Liver (tissue), 9 donors: ENCODE results near the gene FZD4. TPM values are rescaled to one million over a fixed set of nuclear protein-coding genes. Genes with fewer than 3 reads are reported as not detected.

Experiments used
- DNase-seq: peaks from one replicate; pipeline ENCODE4 v3.0.0-alpha.2; 2017; ENCODE audit warnings: low spot score
- H3K27ac ChIP-seq, 2 donors: one replicate each; pipeline ENCODE4 v1.7.0; 2013; ENCODE audit warnings: inconsistent platforms in 2 of 2, low read length in 2 of 2, control low read depth in 1 of 2, low read depth in 1 of 2, mild to moderate bottlenecking in 1 of 2
- H3K27me3 ChIP-seq, 4 donors: one replicate each; pipeline versions ENCODE4 v1.6.1 to v1.7.0; 2013; ENCODE audit warnings: low read length in 3 of 4, inconsistent platforms in 1 of 4, mild to moderate bottlenecking in 1 of 4, moderate library complexity in 1 of 4; ENCODE audit not compliant: control insufficient read depth in 4 of 4, insufficient read depth in 4 of 4
- H3K36me3 ChIP-seq, 4 donors: one replicate each; pipeline versions ENCODE4 v1.6.1 to v1.7.0; 2013; ENCODE audit warnings: low read length in 3 of 4, mild to moderate bottlenecking in 3 of 4, low read depth in 1 of 4, moderate library complexity in 1 of 4; ENCODE audit not compliant: control insufficient read depth in 4 of 4, insufficient read depth in 3 of 4
- H3K4me1 ChIP-seq, 4 donors: one replicate each; pipeline versions ENCODE4 v1.6.1 to v1.7.0; 2013; ENCODE audit warnings: low read length in 3 of 4, mild to moderate bottlenecking in 3 of 4, moderate library complexity in 1 of 4; ENCODE audit not compliant: control insufficient read depth in 4 of 4, insufficient read depth in 4 of 4
- H3K4me3 ChIP-seq, 3 donors: one replicate each; pipeline versions ENCODE4 v1.6.1 to v1.7.0; 2013; ENCODE audit warnings: low read length in 3 of 3, control low read depth in 1 of 3, low read depth in 1 of 3, mild to moderate bottlenecking in 1 of 3
- H3K9ac ChIP-seq, 2 donors: one replicate each; pipeline ENCODE4 v1.7.0; 2013; ENCODE audit warnings: low read length in 2 of 2, mild to moderate bottlenecking in 2 of 2, moderate library complexity in 2 of 2, control low read depth in 1 of 2, low read depth in 1 of 2
- H3K9me3 ChIP-seq, 4 donors: one replicate each; pipeline versions ENCODE4 v1.6.1 to v1.7.0; 2013; ENCODE audit warnings: low read length in 3 of 4; ENCODE audit not compliant: control insufficient read depth in 4 of 4
- FOXA1 ChIP-seq: IDR thresholded peaks from 2 replicates; pipeline ENCODE4 v1.6.1; 2016; ENCODE audit warnings: antibody characterized with exemption
- GABPA ChIP-seq, 2 donors: IDR thresholded peaks in 1 of 2; conservative IDR thresholded peaks in 1 of 2; 2 replicates each; pipeline ENCODE4 v1.6.1; 2016; ENCODE audit warnings: antibody characterized with exemption in 2 of 2, mild to moderate bottlenecking in 1 of 2, moderate library complexity in 1 of 2
- HNF4A ChIP-seq, 2 donors: conservative IDR thresholded peaks; 2 replicates each; pipeline ENCODE4 v1.6.1; 2016; ENCODE audit warnings: antibody characterized with exemption in 2 of 2, mild to moderate bottlenecking in 2 of 2
- HNF4G ChIP-seq: IDR thresholded peaks from 2 replicates; pipeline ENCODE4 v1.6.1; 2016; ENCODE audit warnings: antibody characterized with exemption
- JUND ChIP-seq, 2 donors: IDR thresholded peaks; 2 replicates each; pipeline ENCODE4 v1.6.1; 2016; ENCODE audit warnings: antibody characterized with exemption in 2 of 2
- NR2F2 ChIP-seq: IDR thresholded peaks from 2 replicates; pipeline ENCODE4 v1.6.1; 2016; ENCODE audit warnings: antibody characterized with exemption
- RAD21 ChIP-seq, 2 donors: IDR thresholded peaks; 2 replicates each; pipeline ENCODE4 v1.6.1; 2016; ENCODE audit warnings: antibody characterized with exemption in 2 of 2, mild to moderate bottlenecking in 2 of 2
- REST ChIP-seq: IDR thresholded peaks from 2 replicates; pipeline ENCODE4 v1.6.1; 2016; ENCODE audit warnings: antibody characterized with exemption, mild to moderate bottlenecking
- RXRA ChIP-seq, 2 donors: IDR thresholded peaks; 2 replicates each; pipeline ENCODE4 v1.6.1; 2017 to 2018; ENCODE audit warnings: antibody characterized with exemption in 2 of 2, mild to moderate bottlenecking in 1 of 2
- SP1 ChIP-seq: IDR thresholded peaks from 2 replicates; pipeline ENCODE4 v1.6.1; 2018; ENCODE audit warnings: antibody characterized with exemption, mild to moderate bottlenecking
- TAF1 ChIP-seq: conservative IDR thresholded peaks from 2 replicates; pipeline ENCODE4 v1.6.1; 2016; ENCODE audit warnings: antibody characterized with exemption, mild to moderate bottlenecking
- YY1 ChIP-seq: IDR thresholded peaks from 2 replicates; pipeline ENCODE4 v1.6.1; 2016; ENCODE audit warnings: antibody characterized with exemption, mild to moderate bottlenecking
- WGBS: extraction: QIAGEN DNeasy Blood & Tissue Kit; methylation state at CpG from one replicate; pipeline ENCODE4 v1.1.7; 2013; 5-methylcytosine and 5-hydroxymethylcytosine counted together
- polyA plus RNA-seq, 2 donors: library from polyadenylated mRNA; stranded (reverse) in 1 of 2; unstranded in 1 of 2; fragments of 200-250 nt in 1 of 2; fragments of >200 nt in 1 of 2; fragmentation: Nextera tagmentation in 1 of 2; extraction: Ambion mirVana in 1 of 2; gene quantifications; one replicate each; pipeline versions ENCODE4 v1.2.1 to v1.2.3, GENCODE V29; 2013 to 2015
- total RNA-seq, 2 donors: library from RNA; depleted of rRNA; stranded (reverse); fragments of >200 nt; gene quantifications; one replicate each; pipeline ENCODE4 v1.2.3, GENCODE V29; 2014
- TF ChIP-seq, protein P1 (sequence below): IDR thresholded peaks from 2 replicates; pipeline ENCODE4 v1.6.1; 2016; ENCODE audit warnings: antibody characterized with exemption
- TF ChIP-seq, protein P2 (sequence below): fragments of 150-350 bp; IDR thresholded peaks from 2 replicates; pipeline ENCODE4 v1.5.1; 2017; ENCODE audit warnings: improper control_type of control experiment, low read depth, low read length; ENCODE audit not compliant: missing input control
- TF ChIP-seq, protein P3 (sequence below): IDR thresholded peaks from 2 replicates; pipeline ENCODE4 v1.6.1; 2016; ENCODE audit warnings: antibody characterized with exemption
- TF ChIP-seq, protein P4 (sequence below): IDR thresholded peaks from 2 replicates; pipeline ENCODE4 v1.6.1; 2016; ENCODE audit warnings: antibody characterized with exemption
- donor health status: healthy.
- donor health status: healthy.
- donor health status: healthy.
- donor health status: healthy.
- donor health status: healthy.

Gene FZD4
- total and polyA plus RNA-seq, 4 donors, result 4.9 to 23.7 (median 8.2) TPM

- no peak overlapping the region for H3K4me3 ChIP-seq
- H3K27ac ChIP-seq, result no peak overlapping the region
- no peaks in the 10 kb centered on the region for H3K9me3 ChIP-seq
- TF ChIP-seq, protein P1, sequence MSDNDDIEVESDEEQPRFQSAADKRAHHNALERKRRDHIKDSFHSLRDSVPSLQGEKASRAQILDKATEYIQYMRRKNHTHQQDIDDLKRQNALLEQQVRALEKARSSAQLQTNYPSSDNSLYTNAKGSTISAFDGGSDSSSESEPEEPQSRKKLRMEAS, result no peak
- TF ChIP-seq HNF4A (conservative IDR thresholded peaks at IDR 0.05), result no peak
- no peak for TF ChIP-seq YY1
- no peak for TF ChIP-seq GABPA (IDR thresholded peaks at IDR 0.05 in 1 of 2, conservative IDR thresholded peaks at IDR 0.05 in 1 of 2)
- no peak for TF ChIP-seq SP1
- no peak for TF ChIP-seq RXRA (IDR thresholded peaks at IDR 0.05)
- no peak for TF ChIP-seq HNF4G
- TF ChIP-seq TAF1, result no peak
- TF ChIP-seq, protein P2, sequence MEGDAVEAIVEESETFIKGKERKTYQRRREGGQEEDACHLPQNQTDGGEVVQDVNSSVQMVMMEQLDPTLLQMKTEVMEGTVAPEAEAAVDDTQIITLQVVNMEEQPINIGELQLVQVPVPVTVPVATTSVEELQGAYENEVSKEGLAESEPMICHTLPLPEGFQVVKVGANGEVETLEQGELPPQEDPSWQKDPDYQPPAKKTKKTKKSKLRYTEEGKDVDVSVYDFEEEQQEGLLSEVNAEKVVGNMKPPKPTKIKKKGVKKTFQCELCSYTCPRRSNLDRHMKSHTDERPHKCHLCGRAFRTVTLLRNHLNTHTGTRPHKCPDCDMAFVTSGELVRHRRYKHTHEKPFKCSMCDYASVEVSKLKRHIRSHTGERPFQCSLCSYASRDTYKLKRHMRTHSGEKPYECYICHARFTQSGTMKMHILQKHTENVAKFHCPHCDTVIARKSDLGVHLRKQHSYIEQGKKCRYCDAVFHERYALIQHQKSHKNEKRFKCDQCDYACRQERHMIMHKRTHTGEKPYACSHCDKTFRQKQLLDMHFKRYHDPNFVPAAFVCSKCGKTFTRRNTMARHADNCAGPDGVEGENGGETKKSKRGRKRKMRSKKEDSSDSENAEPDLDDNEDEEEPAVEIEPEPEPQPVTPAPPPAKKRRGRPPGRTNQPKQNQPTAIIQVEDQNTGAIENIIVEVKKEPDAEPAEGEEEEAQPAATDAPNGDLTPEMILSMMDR, result no peak
- WGBS, result 89% methylated on average over 3 of the region's 3 CpGs
- H3K9ac ChIP-seq, result no peak overlapping the region
- DNase-seq, result no peak
- no peaks in the 10 kb centered on the region for H3K27me3 ChIP-seq
- no peaks in the 10 kb centered on the region for H3K4me1 ChIP-seq
- no peaks in the 10 kb centered on the region for H3K36me3 ChIP-seq
These were observed 28.2 kb downstream of the FZD4 start for GRCh38 chr11:86926975-86927374.

GRCh38 chr11:86923999-86924766, 31.0 kb downstream of the FZD4 start:
- no peak for TF ChIP-seq NR2F2
- TF ChIP-seq RXRA (IDR thresholded peaks at IDR 0.05), result peak in 1 of 2 donors; percentile 11
- no peak for TF ChIP-seq JUND (IDR thresholded peaks at IDR 0.05)
- TF ChIP-seq, protein P3, sequence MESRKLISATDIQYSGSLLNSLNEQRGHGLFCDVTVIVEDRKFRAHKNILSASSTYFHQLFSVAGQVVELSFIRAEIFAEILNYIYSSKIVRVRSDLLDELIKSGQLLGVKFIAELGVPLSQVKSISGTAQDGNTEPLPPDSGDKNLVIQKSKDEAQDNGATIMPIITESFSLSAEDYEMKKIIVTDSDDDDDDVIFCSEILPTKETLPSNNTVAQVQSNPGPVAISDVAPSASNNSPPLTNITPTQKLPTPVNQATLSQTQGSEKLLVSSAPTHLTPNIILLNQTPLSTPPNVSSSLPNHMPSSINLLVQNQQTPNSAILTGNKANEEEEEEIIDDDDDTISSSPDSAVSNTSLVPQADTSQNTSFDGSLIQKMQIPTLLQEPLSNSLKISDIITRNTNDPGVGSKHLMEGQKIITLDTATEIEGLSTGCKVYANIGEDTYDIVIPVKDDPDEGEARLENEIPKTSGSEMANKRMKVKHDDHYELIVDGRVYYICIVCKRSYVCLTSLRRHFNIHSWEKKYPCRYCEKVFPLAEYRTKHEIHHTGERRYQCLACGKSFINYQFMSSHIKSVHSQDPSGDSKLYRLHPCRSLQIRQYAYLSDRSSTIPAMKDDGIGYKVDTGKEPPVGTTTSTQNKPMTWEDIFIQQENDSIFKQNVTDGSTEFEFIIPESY, result no peak
- peak; percentile 46 for TF ChIP-seq REST
- TF ChIP-seq RAD21 (IDR thresholded peaks at IDR 0.05), result no peak
- peak in 1 of 2 donors; percentile 12 for TF ChIP-seq HNF4A (conservative IDR thresholded peaks at IDR 0.05)
- TF ChIP-seq, protein P4, sequence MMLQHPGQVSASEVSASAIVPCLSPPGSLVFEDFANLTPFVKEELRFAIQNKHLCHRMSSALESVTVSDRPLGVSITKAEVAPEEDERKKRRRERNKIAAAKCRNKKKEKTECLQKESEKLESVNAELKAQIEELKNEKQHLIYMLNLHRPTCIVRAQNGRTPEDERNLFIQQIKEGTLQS, result no peak
- TF ChIP-seq GABPA (IDR thresholded peaks at IDR 0.05 in 1 of 2, conservative IDR thresholded peaks at IDR 0.05 in 1 of 2), result no peak
- no peak for TF ChIP-seq SP1
- TF ChIP-seq, protein P2, result no peak
- no peak for TF ChIP-seq FOXA1
- Histone ChIP-seq H3K36me3 (no peaks in the 10 kb centered on the region), H3K9me3 (no peaks in the 10 kb centered on the region), H3K4me3 (no peak overlapping the region), H3K27ac (no peak overlapping the region), H3K27me3 (no peaks in the 10 kb centered on the region), H3K9ac (no peak overlapping the region), H3K4me1 (no peaks in the 10 kb centered on the region)
- DNase-seq, result no peak
- WGBS, result 54% methylated on average over 6 of the region's 6 CpGs
